Measurements from ENCODE around the gene NOL7. TPM values are rescaled to one million over a fixed set of nuclear protein-coding genes. Genes with fewer than 3 reads are reported as not detected.

NOL7 gene
- total RNA-seq, 6 donors from 2014 or later: 47.0 to 102 (median 84.7) TPM

DNA sequence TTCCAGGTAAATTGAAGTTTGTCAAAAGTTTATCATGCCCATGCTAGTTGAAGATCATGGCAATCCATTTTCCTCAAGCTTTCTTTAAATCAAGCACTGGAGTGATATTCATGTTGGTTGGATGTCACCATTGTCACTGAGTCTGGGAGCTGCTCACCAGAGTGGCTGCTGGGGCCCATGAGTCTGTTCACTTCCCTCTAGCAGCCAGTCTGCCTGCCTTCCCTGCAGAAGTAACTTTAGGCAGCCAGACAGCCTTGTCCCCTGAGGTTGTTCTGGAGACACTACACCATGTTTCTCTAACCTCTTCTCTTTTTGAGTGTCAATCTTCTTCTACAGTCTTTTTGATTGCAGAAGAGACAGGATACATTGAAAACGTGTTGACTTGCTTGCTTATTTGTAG, 35.2 kb upstream of the NOL7 start:
- Histone ChIP-seq H3K36me3 (peaks cover 0 to 19% (median 7%) of the 10 kb centered on the region in 4 donors), H3K9me3 (no peaks in the 10 kb centered on the region), H3K27ac (peak overlapping the region in 1 of 4 donors; percentile 47), H3K27me3 (no peaks in the 10 kb centered on the region), H3K4me1 (peaks cover 0 to 10% (median 7%) of the 10 kb centered on the region in 4 donors), H3K4me3 (no peak overlapping the region)
- no peak for ATAC-seq (ENCODE audit: low FRiP score in 2 of 2)
- DNase-seq: peak in 1 of 2 donors; percentile 58
- TF ChIP-seq POLR2AphosphoS5 (IDR thresholded peaks at IDR 0.05) (no peak), POLR2A (IDR thresholded peaks at IDR 0.05) (no peak), EP300 (IDR thresholded peaks at IDR 0.05) (no peak)
- TF ChIP-seq, protein P1, sequence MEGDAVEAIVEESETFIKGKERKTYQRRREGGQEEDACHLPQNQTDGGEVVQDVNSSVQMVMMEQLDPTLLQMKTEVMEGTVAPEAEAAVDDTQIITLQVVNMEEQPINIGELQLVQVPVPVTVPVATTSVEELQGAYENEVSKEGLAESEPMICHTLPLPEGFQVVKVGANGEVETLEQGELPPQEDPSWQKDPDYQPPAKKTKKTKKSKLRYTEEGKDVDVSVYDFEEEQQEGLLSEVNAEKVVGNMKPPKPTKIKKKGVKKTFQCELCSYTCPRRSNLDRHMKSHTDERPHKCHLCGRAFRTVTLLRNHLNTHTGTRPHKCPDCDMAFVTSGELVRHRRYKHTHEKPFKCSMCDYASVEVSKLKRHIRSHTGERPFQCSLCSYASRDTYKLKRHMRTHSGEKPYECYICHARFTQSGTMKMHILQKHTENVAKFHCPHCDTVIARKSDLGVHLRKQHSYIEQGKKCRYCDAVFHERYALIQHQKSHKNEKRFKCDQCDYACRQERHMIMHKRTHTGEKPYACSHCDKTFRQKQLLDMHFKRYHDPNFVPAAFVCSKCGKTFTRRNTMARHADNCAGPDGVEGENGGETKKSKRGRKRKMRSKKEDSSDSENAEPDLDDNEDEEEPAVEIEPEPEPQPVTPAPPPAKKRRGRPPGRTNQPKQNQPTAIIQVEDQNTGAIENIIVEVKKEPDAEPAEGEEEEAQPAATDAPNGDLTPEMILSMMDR (IDR thresholded peaks at IDR 0.05): no peak
- WGBS, 2 donors: 54 to 67% methylated on average over 1 of the region's 1 CpG

DNA sequence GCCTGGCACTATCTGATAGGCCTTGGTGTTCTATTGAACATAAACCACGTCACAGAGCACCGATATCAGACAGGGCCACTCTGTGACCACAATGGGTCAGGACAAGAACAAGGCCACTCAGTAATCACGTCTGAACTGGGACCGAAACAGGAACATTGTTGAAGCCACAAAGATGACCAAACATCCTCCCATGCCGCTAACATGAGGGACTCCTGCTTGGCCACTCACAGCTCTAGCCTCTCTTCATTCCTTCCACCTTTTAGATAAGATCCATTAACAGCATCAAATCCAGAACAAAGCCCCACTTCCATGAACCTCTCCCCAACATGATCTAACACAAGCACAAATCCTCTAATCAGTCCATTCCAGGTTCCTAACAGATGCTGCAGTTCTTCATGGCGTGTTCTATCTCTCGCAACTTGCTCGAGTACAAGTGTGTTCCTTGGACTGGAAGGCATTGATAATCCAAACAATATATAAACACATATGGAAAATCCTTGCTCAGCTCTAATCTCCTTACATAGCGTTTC, 33.4 kb upstream of the NOL7 start:
- peak in 1 of 2 donors; percentile 49 for DNase-seq
- no peaks in the 10 kb centered on the region for H3K4me1 ChIP-seq
- 64 to 84% methylated on average over 9 of the region's 9 CpGs for WGBS, 2 donors
- TF ChIP-seq POLR2A (IDR thresholded peaks at IDR 0.05) (no peak), EP300 (IDR thresholded peaks at IDR 0.05) (no peak), POLR2AphosphoS5 (IDR thresholded peaks at IDR 0.05) (no peak)
- TF ChIP-seq, protein P1 (IDR thresholded peaks at IDR 0.05): no peak
- H3K4me3 ChIP-seq: no peak overlapping the region
- H3K27ac ChIP-seq: peak overlapping the region in 2 of 4 donors; percentile 47 to 58
- H3K36me3 ChIP-seq: peaks cover 0 to 29% (median 9%) of the 10 kb centered on the region in 4 donors
- no peaks in the 10 kb centered on the region for H3K27me3 ChIP-seq
- H3K9me3 ChIP-seq: no peaks in the 10 kb centered on the region
- peak; percentile 61 for ATAC-seq (ENCODE audit: low FRiP score in 2 of 2)

DNA sequence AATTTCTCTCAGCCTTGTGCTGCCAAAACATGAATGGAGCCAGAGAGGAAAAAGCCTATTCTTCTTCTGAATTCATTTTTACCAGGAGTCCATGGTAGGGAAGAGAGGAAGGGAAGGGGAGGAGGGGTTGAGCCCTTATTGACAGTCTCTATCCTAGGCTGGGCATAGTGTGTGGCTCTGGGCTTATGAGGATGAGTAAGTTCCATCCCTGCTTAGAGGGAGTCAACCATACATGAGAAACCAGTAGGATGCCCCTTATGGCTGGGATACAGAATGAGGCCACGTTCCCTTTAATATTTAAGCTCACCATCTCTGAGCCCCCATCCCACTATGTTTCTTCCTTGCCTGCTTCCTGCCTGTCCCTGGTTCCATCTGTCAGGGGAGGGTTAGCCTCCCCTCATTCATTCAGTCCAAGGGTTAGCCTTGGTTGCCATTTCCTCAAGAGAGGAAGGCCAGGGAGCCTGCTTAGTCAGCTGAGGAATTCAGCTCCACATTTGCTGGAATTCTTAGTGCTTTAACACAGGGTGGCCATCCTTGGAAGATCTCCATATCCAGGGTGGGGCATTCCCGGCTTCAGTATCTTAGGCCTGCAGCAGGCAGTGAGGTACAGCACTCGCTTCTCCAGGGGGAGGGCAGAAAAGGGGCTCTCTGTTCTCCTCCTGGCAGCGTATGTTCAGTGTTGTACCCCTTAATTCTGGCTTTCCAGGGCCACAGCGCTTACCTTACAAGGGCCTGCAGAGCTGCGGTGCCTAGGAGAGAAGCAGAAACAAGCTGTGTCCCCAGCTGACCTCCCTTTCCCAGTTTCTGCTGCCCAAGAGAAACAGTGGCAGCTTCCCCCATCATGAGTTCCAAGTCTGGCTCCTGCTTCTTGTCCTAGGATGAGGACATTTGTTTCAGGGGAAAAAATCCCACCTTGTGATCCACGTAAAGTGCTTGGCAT, 28.3 kb upstream of the NOL7 start:
- WGBS, 2 donors: 96 to 100% methylated on average over 2 to 7 of the region's 7 CpGs
- Histone ChIP-seq H3K4me1 (no peaks in the 10 kb centered on the region), H3K9me3 (no peaks in the 10 kb centered on the region), H3K27me3 (no peaks in the 10 kb centered on the region), H3K4me3 (no peak overlapping the region), H3K36me3 (peaks cover 0 to 58% (median 32%) of the 10 kb centered on the region in 4 donors), H3K27ac (no peak overlapping the region)
- ATAC-seq (ENCODE audit: low FRiP score in 2 of 2) (no peak), DNase-seq (no peak)
- TF ChIP-seq POLR2A (IDR thresholded peaks at IDR 0.05): no peak
- TF ChIP-seq POLR2AphosphoS5 (IDR thresholded peaks at IDR 0.05): no peak
- no peak for TF ChIP-seq EP300 (IDR thresholded peaks at IDR 0.05)
- TF ChIP-seq, protein P1 (IDR thresholded peaks at IDR 0.05): no peak

DNA sequence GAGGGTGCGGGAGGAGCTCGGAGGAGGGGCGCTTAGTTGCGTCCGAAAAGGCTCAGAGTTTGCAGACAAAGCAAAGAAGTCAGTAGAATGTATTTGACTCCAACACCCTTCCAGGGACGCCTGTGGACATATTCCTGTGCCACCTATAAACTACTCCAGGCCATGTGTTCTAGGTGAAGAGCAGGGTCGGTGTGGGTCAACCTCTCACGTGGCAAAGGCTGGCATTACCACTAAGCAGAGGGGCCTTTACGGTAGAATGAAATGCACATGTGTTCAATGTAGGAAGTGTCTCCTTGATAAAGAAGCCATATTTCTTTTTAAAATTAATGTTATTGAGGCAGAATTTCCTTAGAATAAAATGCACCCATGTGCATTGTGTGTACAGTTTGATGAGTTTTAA, 25.3 kb upstream of the NOL7 start:
- Histone ChIP-seq H3K36me3 (peaks cover 0 to 74% (median 40%) of the 10 kb centered on the region in 4 donors), H3K9me3 (no peaks in the 10 kb centered on the region), H3K4me3 (no peak overlapping the region), H3K4me1 (no peaks in the 10 kb centered on the region), H3K27ac (no peak overlapping the region), H3K27me3 (no peaks in the 10 kb centered on the region)
- TF ChIP-seq POLR2A (IDR thresholded peaks at IDR 0.05) (no peak), EP300 (IDR thresholded peaks at IDR 0.05) (no peak), POLR2AphosphoS5 (IDR thresholded peaks at IDR 0.05) (no peak)
- TF ChIP-seq, protein P1 (IDR thresholded peaks at IDR 0.05): no peak
- DNase-seq: no peak
- ATAC-seq (ENCODE audit: low FRiP score in 2 of 2): no peak
- 91 to 96% methylated on average over 9 of the region's 9 CpGs for WGBS, 2 donors
